Mammary epithelial cell (primary cell): ENCODE data around the gene MAPK8IP1.

Experiments used
- CTCF ChIP-seq, 2 donors: IDR thresholded peaks in 1 of 2; conservative IDR thresholded peaks in 1 of 2; 2 replicates each; pipeline ENCODE4 v1.5.1; 2011 to 2012; ENCODE audit warnings: inconsistent platforms in 2 of 2, low read length in 2 of 2, mild to moderate bottlenecking in 2 of 2, control low read depth in 1 of 2, low read depth in 1 of 2; ENCODE audit not compliant: insufficient read depth in 1 of 2; ENCODE audit errors: extremely low read depth in 1 of 2
- EZH2 ChIP-seq: IDR thresholded peaks from 2 replicates; pipeline ENCODE4 v1.6.1; 2012; ENCODE audit warnings: low read length, inconsistent platforms, borderline replicate concordance

- no peak for TF ChIP-seq CTCF (conservative IDR thresholded peaks at IDR 0.05 in 1 of 2, IDR thresholded peaks at IDR 0.05 in 1 of 2; ENCODE audit: extremely low read depth in 1 of 2, insufficient read depth in 1 of 2, low read depth in 1 of 2, low read length in 2 of 2)
- no peak for TF ChIP-seq EZH2
These were observed 36.8 kb upstream of the MAPK8IP1 start for GRCh38 chr11:45848654-45849081.
